Hypothalamus (tissue), 51 donors: ENCODE measurements around the gene VDAC2.

Experiments
- DNase-seq, 51 donors: peaks; one replicate each; lab custom pipeline; 2025; lab: John Stamatoyannopoulos, UW

Gene VDAC2

DNA sequence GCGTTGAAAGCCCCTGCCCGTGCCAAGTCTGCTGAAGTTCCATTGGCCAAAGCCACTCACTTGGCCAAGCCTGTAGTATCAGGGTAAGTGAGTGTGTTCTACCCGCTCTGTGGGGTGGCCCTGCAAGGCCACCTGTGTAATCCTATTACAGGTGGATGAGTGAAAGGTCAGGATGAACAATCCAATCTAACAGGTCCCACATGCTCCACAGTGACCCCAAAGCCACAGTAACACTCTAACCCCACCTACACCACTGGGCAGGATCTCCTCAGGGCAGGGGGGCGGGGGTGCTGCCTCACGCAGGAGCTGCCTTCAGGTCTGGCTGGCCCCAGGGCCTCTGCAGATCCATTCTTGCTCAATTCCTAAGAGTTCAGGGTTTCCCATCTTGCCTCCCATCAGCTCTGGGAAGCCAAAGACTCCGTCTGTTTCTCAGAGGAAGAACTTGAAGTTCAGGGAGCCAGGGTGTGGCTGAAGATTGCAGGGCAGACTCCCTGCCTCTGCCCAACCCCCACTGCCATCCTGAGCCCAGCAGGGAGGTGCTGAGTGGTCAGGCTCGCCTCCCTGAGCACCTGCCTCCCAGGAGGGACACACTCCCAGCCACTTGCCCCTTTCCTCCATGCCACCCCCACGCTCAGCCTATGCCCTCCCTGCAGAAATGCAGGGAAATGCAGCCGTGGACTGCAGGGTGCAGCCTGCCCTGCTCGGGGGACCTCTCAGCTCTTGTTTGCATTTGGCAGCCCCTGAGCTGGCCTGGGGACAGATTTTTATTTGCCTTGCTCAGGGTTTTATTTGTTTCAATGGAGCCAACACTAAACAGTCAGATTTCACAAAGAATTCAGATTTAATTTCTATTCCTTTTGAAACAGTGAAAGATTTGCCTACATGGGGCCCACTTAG is 35.0 kb downstream of the VDAC2 start:
- no peak for DNase-seq

DNA sequence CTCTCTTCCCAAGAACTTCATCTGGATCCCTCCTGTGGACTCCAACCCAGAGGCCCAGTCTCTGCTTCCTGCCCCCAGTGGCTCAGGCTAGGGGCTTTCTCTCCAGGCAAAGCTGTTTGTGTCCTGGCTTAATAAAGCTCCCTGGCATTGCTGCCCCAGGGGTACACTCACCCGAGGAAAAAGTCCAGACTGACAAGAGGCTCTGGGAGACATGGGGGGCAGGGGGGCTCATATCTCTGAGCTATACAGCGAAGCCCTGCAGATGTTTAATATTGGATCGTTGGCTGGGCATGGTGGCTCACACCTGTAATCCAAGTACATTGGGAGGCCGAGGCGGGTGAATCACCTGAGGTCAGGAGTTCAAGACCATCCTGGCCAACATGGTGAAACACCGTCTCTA is 35.9 kb downstream of the VDAC2 start:
- no peak for DNase-seq

DNA sequence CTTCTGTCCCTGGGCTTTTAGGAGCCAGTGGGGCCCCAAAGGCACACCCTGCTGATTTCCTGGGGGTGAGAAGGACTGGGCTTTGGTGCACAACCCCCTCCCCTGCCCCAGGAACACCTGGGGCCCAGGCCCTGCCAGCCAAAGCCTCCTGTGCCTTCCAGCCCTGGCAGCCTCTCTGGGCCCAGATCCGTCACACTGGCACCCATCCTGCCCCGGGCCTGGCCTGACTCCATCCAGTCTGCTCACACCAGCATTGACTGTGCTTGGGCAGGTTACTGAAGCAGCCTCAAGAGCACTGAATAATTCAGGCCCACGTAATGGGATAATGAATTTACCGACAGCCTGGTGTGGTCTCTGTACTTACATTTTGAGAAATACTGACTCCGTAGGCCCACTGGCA is 37.2 kb downstream of the VDAC2 start:
- peak in 8 of 51 donors; percentile 1 to 35 (median 18) for DNase-seq

DNA sequence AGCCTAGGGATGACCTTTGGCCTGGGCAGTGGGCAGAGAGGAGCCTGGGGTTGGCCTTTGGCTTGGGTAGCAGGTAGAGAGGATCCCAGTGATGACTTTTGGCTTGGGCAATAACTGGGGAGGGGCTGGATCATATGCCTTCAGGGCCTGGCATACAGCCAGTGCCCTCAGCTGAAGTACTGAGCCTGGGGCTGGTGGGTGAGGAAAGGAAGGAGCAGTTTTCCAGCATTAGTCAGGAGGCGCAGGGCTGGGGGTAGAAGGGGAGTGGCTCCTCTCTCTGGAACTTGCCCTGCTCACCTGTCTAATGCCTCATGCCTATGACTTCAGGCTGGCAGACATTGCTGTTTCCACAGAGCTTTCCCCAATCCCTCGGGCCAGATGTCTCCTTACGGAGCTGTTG is 40.3 kb downstream of the VDAC2 start:
- no peak for DNase-seq

DNA sequence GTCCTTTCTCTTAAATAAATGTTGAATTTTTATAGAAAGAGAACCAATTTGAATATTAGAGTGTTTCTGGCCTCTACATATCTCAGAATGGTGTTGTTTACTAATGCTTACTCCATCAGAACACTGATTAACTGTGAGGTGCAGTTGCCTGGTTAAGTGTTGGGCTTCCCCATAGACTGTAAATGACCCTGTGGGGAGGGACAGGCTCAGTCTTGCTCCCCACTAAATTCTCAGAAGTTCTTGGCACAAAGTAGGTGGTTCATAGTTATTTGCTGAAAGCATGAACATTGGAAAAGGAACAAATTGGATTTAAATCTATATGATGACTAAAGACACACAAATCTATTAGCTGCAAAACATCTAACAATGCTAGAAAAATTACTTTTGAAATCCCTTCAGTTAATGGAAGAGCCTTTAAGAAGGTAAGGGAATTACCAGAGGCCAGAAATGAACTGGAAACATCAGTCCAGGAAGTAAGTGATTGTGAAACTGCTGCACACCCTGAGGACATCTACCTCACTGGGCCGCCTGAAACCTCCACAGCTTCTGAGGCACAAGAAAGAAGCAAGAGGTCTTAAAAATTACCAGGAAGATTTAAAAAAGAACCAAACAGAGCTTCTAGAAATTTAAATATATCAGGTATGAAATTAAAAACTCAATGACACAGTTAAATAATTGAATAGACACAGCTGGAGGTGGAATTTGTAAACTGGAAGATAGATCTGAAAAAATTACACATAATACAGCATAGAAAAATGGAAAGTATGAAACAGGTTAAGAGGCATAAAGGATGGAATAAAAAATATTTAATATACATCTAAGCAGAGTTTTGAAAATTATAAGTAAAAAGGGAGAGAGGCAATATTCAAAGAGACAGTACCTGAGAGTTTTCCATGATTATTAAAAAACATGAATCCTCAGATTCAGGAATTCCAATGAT is 43.0 kb downstream of the VDAC2 start:
- DNase-seq: no peak

DNA sequence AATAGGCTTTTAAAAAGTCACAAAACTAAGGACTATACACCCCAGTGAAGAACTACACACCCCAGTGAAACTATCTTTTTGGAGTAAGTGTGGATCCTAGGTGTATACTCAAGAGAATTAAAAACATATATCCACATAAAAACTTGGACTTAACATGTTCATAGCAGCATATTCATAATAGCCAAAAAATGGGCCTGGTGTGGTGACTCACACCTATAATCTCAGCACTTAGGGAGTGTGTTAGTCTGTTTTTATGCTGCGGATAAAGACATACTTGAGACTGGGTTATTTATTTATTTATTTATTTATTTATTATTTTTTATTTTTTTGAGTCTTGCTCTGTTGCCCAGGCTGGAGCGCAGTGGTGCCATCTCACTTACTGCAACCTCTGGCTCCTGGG is 44.1 kb downstream of the VDAC2 start:
- DNase-seq: no peak

DNA sequence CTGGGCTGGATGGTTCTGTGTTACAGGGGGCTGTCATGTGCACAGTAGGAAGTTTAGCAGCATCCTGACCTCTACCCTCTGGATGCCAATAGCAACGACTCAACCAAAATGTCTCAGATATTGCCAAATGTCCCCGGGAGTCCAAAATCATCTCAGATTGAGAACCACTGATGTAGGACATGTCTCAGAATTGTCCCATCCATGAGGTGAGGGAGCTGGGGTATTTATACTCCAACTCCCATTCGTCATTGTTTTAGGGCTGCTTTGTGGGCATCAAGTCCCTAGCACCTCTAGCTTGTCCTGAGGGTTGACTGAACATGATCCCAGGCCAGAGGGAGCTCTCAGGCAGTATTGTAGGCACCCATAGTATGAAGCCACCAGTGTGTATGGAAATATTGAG is 50.4 kb downstream of the VDAC2 start:
- no peak for DNase-seq

DNA sequence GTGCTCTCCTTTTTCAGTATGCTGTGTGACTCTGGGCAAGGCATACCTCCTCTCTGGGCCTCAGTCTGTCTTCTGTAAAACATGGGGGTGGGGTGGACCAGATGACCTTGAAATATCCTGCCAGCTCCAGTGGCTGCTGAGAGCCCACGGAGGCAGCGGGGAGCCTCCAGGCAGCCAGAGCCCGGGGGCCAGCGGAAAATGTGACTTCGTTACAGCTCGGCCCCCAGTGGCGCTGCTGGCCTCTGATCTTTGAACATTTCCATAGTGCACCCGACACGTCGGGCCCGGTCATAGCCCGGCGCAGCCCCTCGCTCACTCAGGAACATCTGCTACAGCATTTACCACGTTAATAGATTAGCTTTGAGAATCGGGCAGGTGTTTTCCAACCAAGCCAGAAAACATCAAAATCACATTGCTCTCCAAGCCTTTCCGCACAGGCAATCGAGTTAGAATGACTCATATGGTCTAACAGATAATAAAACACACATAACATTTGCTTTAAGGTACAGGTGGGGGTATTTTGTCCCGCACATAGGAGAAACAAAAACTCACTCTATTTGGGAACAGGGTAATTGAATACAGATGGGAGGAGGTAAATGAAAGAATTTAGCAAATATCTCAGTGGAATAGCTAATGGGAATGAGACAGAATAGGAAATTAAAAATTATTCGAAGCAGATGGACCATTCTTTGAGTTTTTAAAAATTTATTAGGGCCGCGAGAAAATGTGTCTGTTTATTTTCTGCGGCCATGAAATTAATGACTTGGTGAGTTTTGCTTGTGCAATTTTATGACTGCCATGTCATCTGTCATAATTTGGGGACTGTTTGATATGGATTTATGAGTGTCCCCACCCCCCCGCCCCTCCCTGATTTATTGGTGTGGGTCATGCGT is 51.5 kb downstream of the VDAC2 start:
- DNase-seq: no peak

DNA sequence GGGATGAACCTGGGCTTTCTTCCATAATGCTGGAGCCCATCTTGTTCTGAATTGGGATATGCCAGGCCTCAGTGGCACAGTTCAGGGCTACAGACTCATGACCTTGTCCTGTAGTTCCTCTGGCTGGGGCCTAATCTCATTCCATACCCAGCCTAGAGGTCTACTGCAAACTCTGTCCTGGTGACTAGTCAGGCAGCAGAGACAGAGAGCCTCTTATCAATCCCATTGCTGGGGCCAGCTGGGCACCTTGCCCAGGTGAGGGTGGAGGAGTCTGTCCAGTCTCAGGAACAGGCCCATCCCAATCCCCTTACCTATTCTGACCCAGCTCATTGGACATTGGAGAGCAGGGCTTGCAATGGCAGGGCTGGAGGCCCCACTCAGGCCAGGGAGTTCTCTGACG is 53.2 kb downstream of the VDAC2 start:
- DNase-seq: no peak

DNA sequence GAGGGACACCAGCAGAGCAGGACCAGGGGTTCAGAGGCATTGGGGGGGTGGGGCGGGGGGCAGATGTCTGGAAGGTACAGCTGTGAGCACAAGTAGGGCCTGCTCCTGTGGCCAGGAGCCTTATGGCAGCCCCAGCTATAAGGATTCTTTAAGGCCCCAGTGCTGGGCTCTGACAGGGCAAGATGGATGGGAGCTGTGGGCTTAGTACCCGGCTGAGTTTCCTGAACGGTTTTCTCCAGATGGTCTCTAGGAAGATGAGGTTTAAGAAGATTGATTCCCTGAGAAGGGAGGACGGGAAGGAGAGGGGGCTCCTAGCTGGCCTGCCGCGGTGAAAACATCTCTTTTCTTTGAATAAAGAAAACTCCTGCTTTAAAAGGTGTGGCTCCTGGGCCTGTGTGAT is 55.3 kb downstream of the VDAC2 start:
- DNase-seq: no peak

DNA sequence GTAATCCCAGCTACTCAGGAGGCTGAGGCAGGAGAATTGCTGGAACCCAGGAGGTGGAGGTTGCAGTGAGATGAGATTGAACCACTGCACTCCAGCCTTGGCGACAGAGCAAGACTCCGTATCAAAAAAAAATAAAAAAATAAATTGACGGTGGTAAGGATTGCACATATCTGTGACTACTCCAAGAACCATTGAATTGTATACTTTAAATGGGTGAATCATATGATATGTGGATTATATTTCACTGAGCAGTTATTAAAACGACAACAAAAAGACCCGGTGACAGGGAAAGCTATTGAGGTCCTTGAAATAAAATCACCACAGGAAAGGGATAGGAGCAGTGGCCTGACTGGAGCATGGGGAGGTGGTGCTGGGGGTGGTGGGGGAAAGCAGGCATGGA is 56.3 kb downstream of the VDAC2 start:
- no peak for DNase-seq

DNA sequence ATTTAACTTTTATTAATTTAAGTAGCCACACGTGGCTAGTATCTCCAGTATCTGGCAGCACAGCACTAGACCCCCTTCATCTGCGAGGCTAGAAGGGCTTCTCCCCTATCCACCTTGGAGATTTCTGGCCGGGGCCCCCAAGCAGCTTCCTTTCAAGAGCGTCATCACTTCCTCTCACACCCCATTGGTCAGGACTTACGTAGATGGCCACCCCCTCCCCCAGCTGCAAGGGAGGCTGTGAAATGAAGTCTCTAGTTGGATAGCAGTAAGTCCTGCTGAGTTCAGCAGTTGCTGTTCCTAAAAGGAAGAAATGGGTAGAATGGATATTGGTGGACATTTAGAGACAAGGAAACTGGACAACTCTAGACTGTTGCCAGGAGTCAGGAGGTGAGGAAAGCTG is 59.0 kb downstream of the VDAC2 start:
- no peak for DNase-seq

DNA sequence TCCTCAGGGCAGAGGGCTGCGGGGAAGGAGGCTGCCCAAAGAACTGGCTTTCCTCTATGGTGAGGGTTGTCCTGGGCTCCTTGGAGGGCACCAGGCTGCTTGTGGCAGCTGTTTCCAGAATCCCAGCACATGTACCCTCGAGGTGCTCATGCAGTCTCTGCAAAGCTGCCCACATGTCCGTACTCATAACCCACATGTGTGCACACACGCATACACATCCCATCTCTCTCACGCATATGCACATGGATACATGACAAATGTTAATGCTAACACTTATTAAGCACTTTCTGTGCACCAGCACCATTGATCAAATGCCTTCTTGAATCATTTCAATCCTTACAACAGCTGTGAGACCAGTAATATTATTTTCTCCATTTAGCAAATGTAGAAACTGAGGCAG is 61.5 kb downstream of the VDAC2 start:
- no peak for DNase-seq

DNA sequence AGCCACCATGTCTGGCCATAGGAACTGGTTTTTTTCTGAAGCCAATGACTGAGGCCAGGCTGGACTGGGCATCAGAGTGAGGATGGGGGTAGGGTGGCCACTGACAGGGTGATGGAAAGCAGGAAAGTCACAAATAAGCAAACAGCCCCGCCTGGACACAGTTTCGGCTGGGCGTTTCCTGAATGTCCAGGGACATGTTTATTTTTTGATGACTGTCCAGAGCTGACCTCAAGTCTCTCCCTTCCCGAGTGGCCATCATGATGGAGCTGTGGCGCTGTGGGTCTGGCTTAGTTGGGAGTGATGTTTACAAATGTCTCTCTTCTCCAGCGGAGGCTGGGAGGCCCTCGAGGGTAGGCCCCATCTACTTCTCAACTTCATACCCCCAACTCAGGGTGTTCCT is 62.3 kb downstream of the VDAC2 start:
- DNase-seq: no peak

DNA sequence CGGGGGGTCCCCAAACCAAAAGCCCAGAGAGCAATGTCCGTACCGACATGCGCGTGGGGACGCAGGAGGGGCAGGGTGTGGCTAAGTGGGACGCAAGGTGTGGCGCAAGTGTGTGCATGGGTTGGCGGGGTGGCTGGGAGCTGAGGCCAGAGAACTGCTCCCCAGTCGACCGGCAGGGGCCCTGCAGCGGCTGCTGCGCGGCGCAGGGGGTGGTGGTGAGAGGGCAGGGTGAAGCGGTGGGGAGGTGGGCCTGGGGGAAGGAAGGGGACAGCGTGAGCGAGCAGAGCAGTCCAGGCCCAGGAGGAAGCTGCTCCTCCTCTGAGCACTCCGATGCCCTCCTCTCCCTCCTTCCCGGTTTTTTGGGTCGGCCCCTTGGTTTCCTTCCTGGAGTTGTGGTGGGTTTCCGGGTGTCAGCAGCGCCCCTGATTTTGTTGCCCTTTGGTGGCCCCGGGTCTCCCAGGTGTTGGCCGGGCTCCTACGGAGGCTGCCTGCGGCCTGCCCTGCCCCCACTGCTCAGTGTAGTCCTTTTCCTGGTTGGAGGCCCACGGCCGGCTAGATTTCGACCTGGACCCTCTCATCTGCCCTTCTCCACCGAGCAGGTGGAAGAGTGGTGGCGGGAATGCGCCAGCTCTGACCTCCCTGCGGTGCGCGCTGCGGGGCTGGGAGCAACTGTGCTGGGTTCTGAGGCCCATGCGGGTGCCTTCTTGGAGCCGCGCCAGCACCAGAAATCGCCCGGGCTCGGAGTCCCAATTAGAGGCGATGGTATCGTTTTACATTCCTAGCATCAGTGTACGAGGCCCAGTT is 65.7 kb downstream of the VDAC2 start:
- no peak for DNase-seq

DNA sequence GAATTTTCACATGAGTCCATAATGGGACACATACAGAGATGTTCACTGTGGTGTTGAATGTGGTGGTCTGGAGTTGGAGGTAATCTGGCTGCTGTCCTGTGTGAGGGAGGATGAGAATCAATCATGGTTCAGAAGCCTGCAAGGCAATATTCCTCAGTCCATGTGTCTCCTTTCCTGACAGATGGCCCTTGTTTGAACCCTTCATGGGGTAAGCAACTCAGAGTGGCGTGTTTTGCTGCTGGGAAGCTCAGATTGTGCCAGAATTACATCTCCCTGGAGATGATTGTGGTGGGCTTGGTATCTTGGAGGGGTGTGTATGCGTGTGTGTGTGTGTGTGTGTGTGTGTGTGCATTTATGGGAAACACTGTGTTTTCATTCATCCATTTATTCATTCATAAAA is 69.6 kb downstream of the VDAC2 start:
- DNase-seq: no peak
